IMR-90 (cell line): ENCODE measurements around the gene TCF3. TPM values are rescaled to one million over a fixed set of nuclear protein-coding genes. Genes with fewer than 3 reads are reported as not detected.

Source experiments
- ATAC-seq: fragments of 200-7000 bp; cut with Tn5 transposase; 2 replicates; pipeline ENCODE4 v1.9.1; 2020; ENCODE audit warnings: low read depth, mild to moderate bottlenecking, moderate library complexity
- BruUV-seq: library from RNA; stranded (reverse); fragments of 400-500 nt; replicated peaks from 2 replicates; lab custom pipeline; 2021; lab: Mats Ljungman, UMichigan
- CTCF ChIA-PET: fragments of 300-600 bp; formaldehyde crosslinking; extraction: SDS; loops from one replicate; lab custom pipeline; 2021; ENCODE audit warnings: antibody characterized with exemption; lab: Yijun Ruan, JAX
- POLR2A ChIA-PET: fragments of 300-600 bp; sonication (Branson Sonifier 250); formaldehyde crosslinking; loops from one replicate; lab custom pipeline; 2022; ENCODE audit warnings: antibody characterized with exemption; ENCODE audit not compliant: unreplicated experiment; lab: Charles Lee
- DNase-seq: peaks from one replicate; pipeline ENCODE4 v3.0.0; 2013
- H2AFZ ChIP-seq: replicated peaks from 2 replicates; pipeline ENCODE3; 2013; ENCODE audit warnings: low read length, mild to moderate bottlenecking; ENCODE audit not compliant: poor library complexity
- H2AK5ac ChIP-seq: 2 replicates; pipeline ENCODE4 v1.6.1; 2013; ENCODE audit warnings: low read depth, low read length, inconsistent platforms
- H2AK9ac ChIP-seq: replicated peaks from 2 replicates; pipeline ENCODE3; 2013; ENCODE audit warnings: mild to moderate bottlenecking, low read depth, low read length, moderate library complexity; ENCODE audit not compliant: poor library complexity
- H2BK120ac ChIP-seq: 2 replicates; pipeline ENCODE4 v1.6.1; 2013; ENCODE audit warnings: low read depth, low read length, inconsistent platforms
- H2BK15ac ChIP-seq: 3 replicates; pipeline ENCODE4 v1.6.1; 2013; ENCODE audit warnings: low read depth, low read length, inconsistent platforms
- H2BK20ac ChIP-seq: 2 replicates; pipeline ENCODE4 v1.6.1; 2013; ENCODE audit warnings: low read depth, mild to moderate bottlenecking, inconsistent platforms, low read length, moderate library complexity
- H2BK5ac ChIP-seq: 2 replicates; pipeline ENCODE4 v1.6.1; 2013; ENCODE audit warnings: mild to moderate bottlenecking, low read depth, low read length, inconsistent platforms; ENCODE audit not compliant: poor library complexity, severe bottlenecking
- H3K14ac ChIP-seq: replicated peaks from 2 replicates; pipeline ENCODE4 v1.6.1; 2013; ENCODE audit warnings: low read depth, low read length, inconsistent platforms
- H3K18ac ChIP-seq: 2 replicates; pipeline ENCODE4 v1.6.1; 2013; ENCODE audit warnings: low read depth, low read length, control low read depth
- H3K23ac ChIP-seq: 2 replicates; pipeline ENCODE4 v1.6.1; 2013; ENCODE audit warnings: low read depth, low read length, inconsistent platforms
- H3K27ac ChIP-seq: 2 replicates; pipeline ENCODE4 v1.5.1; 2013; ENCODE audit warnings: mild to moderate bottlenecking, control low read depth, low read length; ENCODE audit not compliant: insufficient read depth
- H3K27me3 ChIP-seq: 2 replicates; pipeline ENCODE4 v1.6.1; 2013; ENCODE audit warnings: low read length; ENCODE audit not compliant: control insufficient read depth, insufficient read depth
- H3K36me3 ChIP-seq: 2 replicates; pipeline ENCODE4 v1.6.1; 2013; ENCODE audit warnings: low read length, mixed read lengths; ENCODE audit not compliant: control insufficient read depth, insufficient read depth
- H3K4ac ChIP-seq: 2 replicates; pipeline ENCODE4 v1.6.1; 2013; ENCODE audit warnings: low read depth, low read length, inconsistent platforms
- H3K4me1 ChIP-seq: 2 replicates; pipeline ENCODE4 v1.6.1; 2013; ENCODE audit warnings: low read length, mixed read lengths; ENCODE audit not compliant: control insufficient read depth, insufficient read depth
- H3K4me2 ChIP-seq: 2 replicates; pipeline ENCODE4 v1.6.1; 2013; ENCODE audit warnings: low read depth, mild to moderate bottlenecking, control low read depth, low read length, moderate library complexity
- H3K4me3 ChIP-seq: 2 replicates; pipeline ENCODE4 v1.5.1; 2013; ENCODE audit warnings: low read depth, mild to moderate bottlenecking, control low read depth, low read length, moderate library complexity; ENCODE audit not compliant: insufficient read depth
- H3K56ac ChIP-seq: 2 replicates; pipeline ENCODE4 v1.6.1; 2013; ENCODE audit warnings: low read length, inconsistent platforms; ENCODE audit not compliant: insufficient read depth; ENCODE audit errors: extremely low read depth
- H3K79me1 ChIP-seq, 2 experiments: 2 replicates each; pipeline ENCODE4 v1.6.1; 2013; ENCODE audit warnings: low read length in 2 of 2, inconsistent platforms in 1 of 2, low read depth in 1 of 2
- H3K9ac ChIP-seq: 2 replicates; pipeline ENCODE4 v1.6.1; 2013; ENCODE audit warnings: low read depth, low read length, control low read depth
- H3K9me1 ChIP-seq: 2 replicates; pipeline ENCODE4 v1.6.1; 2013; ENCODE audit warnings: low read length, inconsistent platforms; ENCODE audit not compliant: insufficient read depth
- H3K9me3 ChIP-seq: 2 replicates; pipeline ENCODE4 v1.6.1; 2013; ENCODE audit warnings: low read length; ENCODE audit not compliant: control insufficient read depth, insufficient read depth
- H4K20me1 ChIP-seq: 2 replicates; pipeline ENCODE4 v1.6.1; 2013; ENCODE audit warnings: low read length, inconsistent platforms; ENCODE audit not compliant: insufficient read depth
- H4K5ac ChIP-seq: 2 replicates; pipeline ENCODE4 v1.6.1; 2013; ENCODE audit warnings: mild to moderate bottlenecking, low read depth, low read length, control low read depth
- H4K8ac ChIP-seq, 2 experiments: 2 replicates each; pipeline ENCODE4 v1.6.1; 2013; ENCODE audit warnings: low read depth in 2 of 2, low read length in 2 of 2, control low read depth in 1 of 2, inconsistent platforms in 1 of 2
- H4K91ac ChIP-seq: 2 replicates; pipeline ENCODE4 v1.6.1; 2013; ENCODE audit warnings: low read depth, low read length, inconsistent platforms; ENCODE audit not compliant: insufficient read depth
- BHLHE40 ChIP-seq: fragments of 150-350 bp; IDR thresholded peaks from 2 replicates; pipeline ENCODE4 v1.6.1; 2016; ENCODE audit warnings: mild to moderate bottlenecking, low read depth, low read length
- CEBPB ChIP-seq: IDR thresholded peaks from 2 replicates; pipeline ENCODE4 v1.6.1; 2012; ENCODE audit warnings: low read depth, low read length, improper control_type of control experiment
- CTCF ChIP-seq: conservative IDR thresholded peaks from 2 replicates; pipeline ENCODE4 v1.5.1; 2012; ENCODE audit warnings: mild to moderate bottlenecking, low read depth, low read length, improper control_type of control experiment
- ELK1 ChIP-seq: fragments of 150-350 bp; IDR thresholded peaks from 2 replicates; pipeline ENCODE4 v1.6.1; 2016; ENCODE audit warnings: low read depth, mild to moderate bottlenecking, low read length, moderate library complexity, borderline replicate concordance
- FOS ChIP-seq: fragments of 150-350 bp; IDR thresholded peaks from 2 replicates; pipeline ENCODE4 v1.6.1; 2016; ENCODE audit warnings: low read depth, low read length
- MAFK ChIP-seq: IDR thresholded peaks from 2 replicates; pipeline ENCODE4 v1.6.1; 2012; ENCODE audit warnings: low read depth, low read length, improper control_type of control experiment
- MAZ ChIP-seq: IDR thresholded peaks from 2 replicates; pipeline ENCODE4 v1.6.1; 2012; ENCODE audit warnings: low read depth, mild to moderate bottlenecking, low read length, improper control_type of control experiment, moderate library complexity, borderline replicate concordance
- MXI1 ChIP-seq: IDR thresholded peaks from 2 replicates; pipeline ENCODE4 v1.6.1; 2012; ENCODE audit warnings: low read depth, mild to moderate bottlenecking, low read length, moderate library complexity, borderline replicate concordance
- NFE2L2 ChIP-seq: fragments of 150-350 bp; IDR thresholded peaks from 2 replicates; pipeline ENCODE4 v1.6.1; 2016; ENCODE audit warnings: low read depth, mild to moderate bottlenecking, low read length
- POLR2A ChIP-seq: IDR thresholded peaks from 2 replicates; pipeline ENCODE4 v1.6.1; 2012; ENCODE audit warnings: mild to moderate bottlenecking, low read depth, low read length
- RAD21 ChIP-seq: IDR thresholded peaks from 2 replicates; pipeline ENCODE4 v1.6.1; 2012; ENCODE audit warnings: low read length, improper control_type of control experiment
- RCOR1 ChIP-seq: IDR thresholded peaks from 2 replicates; pipeline ENCODE4 v1.6.1; 2012; ENCODE audit warnings: mild to moderate bottlenecking, low read length, improper control_type of control experiment; ENCODE audit not compliant: insufficient replicate concordance
- RFX5 ChIP-seq: IDR thresholded peaks from 2 replicates; pipeline ENCODE4 v1.8.0; 2012; ENCODE audit warnings: low read depth, mild to moderate bottlenecking, low read length, moderate library complexity
- SMC3 ChIP-seq: fragments of 150-350 bp; IDR thresholded peaks from 2 replicates; pipeline ENCODE4 v1.6.1; 2016; ENCODE audit warnings: low read depth, mild to moderate bottlenecking, antibody characterized with exemption, low read length, moderate library complexity
- USF2 ChIP-seq: fragments of 150-350 bp; IDR thresholded peaks from 2 replicates; pipeline ENCODE4 v1.6.1; 2017; ENCODE audit warnings: mild to moderate bottlenecking, antibody characterized with exemption, low read length, low read depth
- WGBS, 2 experiments: methylation state at CpG; one replicate each; pipeline versions ENCODE4 v1.1.5 to v1.1.7; 2013; ENCODE audit warnings: missing lambda C conversion rate in 2 of 2; ENCODE audit not compliant: insufficient read length in 1 of 2; ENCODE audit errors: extremely low coverage in 2 of 2; 5-methylcytosine and 5-hydroxymethylcytosine counted together
- dilution Hi-C: fragments of 300-500 bp; cut with HindIII; formaldehyde crosslinking; loops from one replicate; pipeline ENCODE4 v1.14.3; 2018; ENCODE audit warnings: low sequenced_read_pairs; ENCODE audit not compliant: unreplicated experiment
- in situ Hi-C: fragments of 300-500 bp; cut with MboI; formaldehyde crosslinking; loops from 3 replicates; pipeline ENCODE4 v1.14.3; 2019; ENCODE audit warnings: low sequenced_read_pairs, inconsistent platforms, mixed read lengths
- intact Hi-C: fragments of 100-400 bp; cut with micrococcal nuclease; formaldehyde crosslinking; loops from 2 replicates; pipeline ENCODE4 v1.10.0; 2022
- polyA plus RNA-seq, 3 experiments: library from polyadenylated mRNA; depleted of rRNA; stranded (reverse); fragments of >200 nt; gene quantifications; 2 replicates each; pipeline ENCODE4 v1.2.3, GENCODE V29; 2012; ENCODE audit warnings: low replicate concordance in 1 of 3
- total RNA-seq: library from RNA; depleted of rRNA; stranded (reverse); fragments of >200 nt; gene quantifications from 2 replicates; pipeline ENCODE4 v1.2.3, GENCODE V29; 2012

The TCF3 gene
- total and polyA plus RNA-seq, 2 of the 4 experiments (the other 2 are of a cell fraction): 29.9 to 127 TPM

GRCh38 chr19:1627194-1627593 lies 25.2 kb downstream of the TCF3 start:
- H2BK5ac ChIP-seq: no peak overlapping the region
- in situ Hi-C loops: no loop called here
- DNase-seq (no peak), ATAC-seq (no peak)
- H3K36me3 ChIP-seq: peaks cover 49% of the 10 kb centered on the region
- H3K4me2 ChIP-seq: no peak overlapping the region
- H4K5ac ChIP-seq: no peak overlapping the region
- H3K14ac ChIP-seq: no peak overlapping the region
- no peak overlapping the region for H2AK5ac ChIP-seq
- H3K9me3 ChIP-seq: no peaks in the 10 kb centered on the region
- H3K4ac ChIP-seq: no peak overlapping the region
- ChIA-PET CTCF (no interaction called here), POLR2A (no interaction called here)
- no peaks in the 10 kb centered on the region for H3K4me1 ChIP-seq
- H3K27ac ChIP-seq: no peak overlapping the region
- no TSS peak for BruUV-seq
- no peak overlapping the region for H2BK20ac ChIP-seq
- H3K9ac ChIP-seq: no peak overlapping the region
- no peak overlapping the region for H3K18ac ChIP-seq
- 83% methylated on average over 4 of the region's 17 CpGs; no CpG with 5 or more reads in 1 of the 2 experiments for WGBS, 2 experiments
- H4K8ac ChIP-seq: no peak overlapping the region
- H4K91ac ChIP-seq: no peak overlapping the region
- H2AFZ ChIP-seq: no peak overlapping the region
- H4K20me1 ChIP-seq: peaks cover 17% of the 10 kb centered on the region
- no peak for TF ChIP-seq CEBPB
- no peak for TF ChIP-seq MAFK
- no peak for TF ChIP-seq RCOR1
- no peak for TF ChIP-seq CTCF
- TF ChIP-seq FOS: no peak
- no peak for TF ChIP-seq MAZ
- no peak for TF ChIP-seq USF2
- no peak for TF ChIP-seq MXI1
- no peak for TF ChIP-seq RFX5
- no peak for TF ChIP-seq RAD21
- TF ChIP-seq NFE2L2: no peak
- no peak for TF ChIP-seq BHLHE40
- no peak for TF ChIP-seq SMC3
- TF ChIP-seq POLR2A: no peak
- TF ChIP-seq ELK1: no peak
- intact Hi-C loops: no loop called here
- H3K56ac ChIP-seq: no peak overlapping the region
- no peak overlapping the region for H3K23ac ChIP-seq
- H2BK15ac ChIP-seq: no peak overlapping the region
- H3K4me3 ChIP-seq: no peak overlapping the region
- H2BK120ac ChIP-seq: no peak overlapping the region
- H3K79me1 ChIP-seq: peaks cover 4 to 27% of the 10 kb centered on the region in 2 experiments; a peak in 2 of 4 replicates
- H3K27me3 ChIP-seq: no peaks in the 10 kb centered on the region
- H3K9me1 ChIP-seq: no peaks in the 10 kb centered on the region
- dilution Hi-C loops: no loop called here
- H2AK9ac ChIP-seq: no peak overlapping the region
